GM19455 (cell line): ENCODE results near the gene HSD17B1.
"Not testable (repeated sequence)": the region's sequence is repeated elsewhere in the genome, so short reads cannot be mapped to it uniquely, and the experiment has no call there.

ENCODE experiments used
- ATAC-seq: cut with Tn5 transposase; IDR thresholded peaks from one replicate; pipeline ENCODE4 v1.9.1; 2021; ENCODE audit not compliant: unreplicated experiment

The HSD17B1 gene

GRCh38 chr17:42552736-42553135 lies at the start of gene HSD17B1:
TSS of gene HSD17B1 (plus strand) at chr17:42552923. CDS start at chr17:42552934, 11 bp downstream.
- not testable (repeated sequence) for ATAC-seq

GRCh38 chr17:42502926-42503325 lies 49.8 kb upstream of the HSD17B1 start:
- no peak for ATAC-seq

- ATAC-seq = no peak
Observed at GRCh38 chr17:42507671-42508070, 45.1 kb upstream of the HSD17B1 start.

- ATAC-seq = no peak
Observed at GRCh38 chr17:42508426-42509165, 44.1 kb upstream of the HSD17B1 start.

- no peak for ATAC-seq
Observed at GRCh38 chr17:42509409-42509808, 43.3 kb upstream of the HSD17B1 start.

- ATAC-seq = no peak
Observed at GRCh38 chr17:42509841-42510240, 42.9 kb upstream of the HSD17B1 start.

- ATAC-seq = no peak
Observed at GRCh38 chr17:42512246-42512645, 40.5 kb upstream of the HSD17B1 start.

GRCh38 chr17:42512733-42513251 lies 39.9 kb upstream of the HSD17B1 start:
- no peak for ATAC-seq

GRCh38 chr17:42513686-42514085 lies 39.0 kb upstream of the HSD17B1 start:
- no peak for ATAC-seq

GRCh38 chr17:42514279-42514678 lies 38.4 kb upstream of the HSD17B1 start:
- ATAC-seq = no peak

GRCh38 chr17:42514867-42515266 lies 37.9 kb upstream of the HSD17B1 start:
- no peak for ATAC-seq

- no peak for ATAC-seq
Observed at GRCh38 chr17:42517516-42517915, 35.2 kb upstream of the HSD17B1 start.

GRCh38 chr17:42518046-42518754 lies 34.5 kb upstream of the HSD17B1 start:
- ATAC-seq = no peak

GRCh38 chr17:42518755-42519545 lies 33.8 kb upstream of the HSD17B1 start:
- ATAC-seq = no peak

GRCh38 chr17:42519546-42520491 lies 32.9 kb upstream of the HSD17B1 start:
- ATAC-seq = no peak

GRCh38 chr17:42520540-42520951 lies 32.2 kb upstream of the HSD17B1 start:
- no peak for ATAC-seq

GRCh38 chr17:42521036-42521435 lies 31.7 kb upstream of the HSD17B1 start:
- ATAC-seq = no peak

GRCh38 chr17:42521666-42522262 lies 31.0 kb upstream of the HSD17B1 start:
- ATAC-seq = no peak

- no peak for ATAC-seq
Observed at GRCh38 chr17:42522263-42522790, 30.4 kb upstream of the HSD17B1 start.
